Measurements from ENCODE around the gene NUDT21.

Gene NUDT21

DNA sequence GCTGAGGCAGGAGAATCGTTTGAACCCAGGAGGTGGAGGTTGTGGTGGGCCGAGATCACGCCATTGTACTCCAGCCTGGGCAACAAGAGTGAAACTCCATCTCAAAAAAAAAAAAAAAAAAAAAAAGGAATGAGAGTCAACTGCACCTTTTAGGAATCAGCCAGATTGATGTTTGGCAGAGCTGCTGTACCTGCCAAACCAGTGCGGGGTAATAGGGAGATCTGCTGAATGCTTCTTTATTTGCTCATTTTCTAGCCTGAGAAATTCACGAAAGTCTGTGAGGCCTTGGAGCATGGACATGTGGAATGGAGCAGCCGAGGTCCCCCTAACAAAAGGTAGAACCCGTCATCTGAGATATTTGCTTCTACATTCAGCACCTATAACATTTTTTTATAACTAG lies 18.6 kb upstream of the NUDT21 start:
- Histone ChIP-seq H3K9me3 (no peaks in the 10 kb centered on the region), H3K27ac (no peak overlapping the region), H3K36me3 (peaks cover 86% of the 10 kb centered on the region), H3K27me3 (no peaks in the 10 kb centered on the region), H3K4me3 (ENCODE audit: low read depth in 1 of 2, low read length in 1 of 2) (no peak overlapping the region), H3K4me1 (ENCODE audit: control insufficient read depth in 1 of 2, insufficient read depth in 1 of 2, low read depth in 1 of 2, low read length in 1 of 2) (no peaks in the 10 kb centered on the region)
- TF ChIP-seq, protein P1, sequence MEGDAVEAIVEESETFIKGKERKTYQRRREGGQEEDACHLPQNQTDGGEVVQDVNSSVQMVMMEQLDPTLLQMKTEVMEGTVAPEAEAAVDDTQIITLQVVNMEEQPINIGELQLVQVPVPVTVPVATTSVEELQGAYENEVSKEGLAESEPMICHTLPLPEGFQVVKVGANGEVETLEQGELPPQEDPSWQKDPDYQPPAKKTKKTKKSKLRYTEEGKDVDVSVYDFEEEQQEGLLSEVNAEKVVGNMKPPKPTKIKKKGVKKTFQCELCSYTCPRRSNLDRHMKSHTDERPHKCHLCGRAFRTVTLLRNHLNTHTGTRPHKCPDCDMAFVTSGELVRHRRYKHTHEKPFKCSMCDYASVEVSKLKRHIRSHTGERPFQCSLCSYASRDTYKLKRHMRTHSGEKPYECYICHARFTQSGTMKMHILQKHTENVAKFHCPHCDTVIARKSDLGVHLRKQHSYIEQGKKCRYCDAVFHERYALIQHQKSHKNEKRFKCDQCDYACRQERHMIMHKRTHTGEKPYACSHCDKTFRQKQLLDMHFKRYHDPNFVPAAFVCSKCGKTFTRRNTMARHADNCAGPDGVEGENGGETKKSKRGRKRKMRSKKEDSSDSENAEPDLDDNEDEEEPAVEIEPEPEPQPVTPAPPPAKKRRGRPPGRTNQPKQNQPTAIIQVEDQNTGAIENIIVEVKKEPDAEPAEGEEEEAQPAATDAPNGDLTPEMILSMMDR (IDR thresholded peaks at IDR 0.05), result no peak

DNA sequence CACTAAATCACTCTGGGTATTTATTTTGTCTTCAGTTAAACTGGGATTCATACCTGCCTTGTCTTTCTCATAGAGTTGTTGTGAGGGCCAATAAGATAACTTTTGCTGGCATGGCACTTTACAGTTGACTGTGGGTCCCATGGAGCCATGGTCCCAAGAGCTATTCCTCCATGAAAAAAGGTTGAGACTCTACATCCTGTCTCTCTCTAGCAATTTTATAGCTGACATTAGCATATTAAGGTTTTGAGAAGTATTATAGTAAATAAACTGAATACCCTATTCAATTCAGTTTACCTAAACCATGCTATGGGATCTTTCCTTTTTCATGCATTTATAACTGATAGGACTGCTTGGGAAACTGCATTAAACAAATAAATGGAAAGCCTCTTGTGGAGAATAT lies 17.7 kb upstream of the NUDT21 start:
- TF ChIP-seq, protein P1 (IDR thresholded peaks at IDR 0.05), result no peak
- Histone ChIP-seq H3K27me3 (no peaks in the 10 kb centered on the region), H3K36me3 (peaks cover 77% of the 10 kb centered on the region), H3K27ac (no peak overlapping the region), H3K4me1 (ENCODE audit: control insufficient read depth in 1 of 2, insufficient read depth in 1 of 2, low read depth in 1 of 2, low read length in 1 of 2) (no peaks in the 10 kb centered on the region), H3K9me3 (no peaks in the 10 kb centered on the region), H3K4me3 (ENCODE audit: low read depth in 1 of 2, low read length in 1 of 2) (no peak overlapping the region)

DNA sequence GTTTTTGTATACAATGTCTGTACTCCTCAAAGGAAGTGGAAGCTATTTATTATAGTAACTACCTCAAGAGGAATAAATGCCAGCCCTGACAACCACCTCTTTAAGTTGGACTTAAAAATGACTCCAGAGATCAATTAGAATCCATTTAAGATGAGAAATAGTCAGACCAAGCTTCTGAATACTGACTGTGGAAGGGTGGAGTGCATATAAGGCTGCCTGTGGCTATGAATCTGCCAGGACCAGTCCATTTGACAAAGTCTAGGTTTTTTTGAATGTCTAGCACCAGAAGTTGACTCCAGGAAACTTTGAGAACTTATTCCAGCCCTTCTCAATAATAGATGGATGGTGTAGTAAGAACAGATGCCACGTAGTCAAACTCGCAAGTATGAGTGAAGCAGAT lies 15.2 kb upstream of the NUDT21 start:
- H3K4me3 ChIP-seq (ENCODE audit: low read depth in 1 of 2, low read length in 1 of 2), result no peak overlapping the region
- H3K9me3 ChIP-seq, result no peaks in the 10 kb centered on the region
- H3K27me3 ChIP-seq, result no peaks in the 10 kb centered on the region
- peaks cover 67% of the 10 kb centered on the region for H3K36me3 ChIP-seq
- H3K4me1 ChIP-seq (ENCODE audit: control insufficient read depth in 1 of 2, insufficient read depth in 1 of 2, low read depth in 1 of 2, low read length in 1 of 2), result no peaks in the 10 kb centered on the region
- no peak overlapping the region for H3K27ac ChIP-seq
- TF ChIP-seq, protein P1 (IDR thresholded peaks at IDR 0.05), result no peak

DNA sequence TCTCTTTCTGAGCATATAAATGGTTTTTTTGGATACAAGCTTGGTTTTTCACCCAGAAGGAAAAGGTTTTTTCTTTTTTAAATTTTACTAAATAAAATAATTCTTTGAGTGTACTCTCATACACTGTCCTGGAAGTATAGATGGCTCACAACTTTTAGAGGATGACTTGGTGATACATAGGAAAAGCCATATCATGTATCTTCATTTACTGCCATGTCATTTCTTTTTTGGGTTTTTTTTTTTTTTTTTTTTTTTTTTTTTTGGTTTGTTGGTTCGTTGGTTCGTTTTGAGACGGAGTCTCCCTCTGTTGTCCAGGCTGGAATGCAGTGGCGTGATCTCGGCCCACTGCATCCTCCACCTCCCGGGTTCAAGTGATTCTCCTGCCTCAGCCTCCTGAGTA lies 12.0 kb upstream of the NUDT21 start:
- no peak overlapping the region for H3K27ac ChIP-seq
- no peak overlapping the region for H3K4me3 ChIP-seq (ENCODE audit: low read depth in 1 of 2, low read length in 1 of 2)
- TF ChIP-seq, protein P1 (IDR thresholded peaks at IDR 0.05), result no peak
- H3K4me1 ChIP-seq (ENCODE audit: control insufficient read depth in 1 of 2, insufficient read depth in 1 of 2, low read depth in 1 of 2, low read length in 1 of 2), result no peaks in the 10 kb centered on the region
- no peaks in the 10 kb centered on the region for H3K27me3 ChIP-seq
- H3K9me3 ChIP-seq, result no peaks in the 10 kb centered on the region
- peaks cover 61% of the 10 kb centered on the region for H3K36me3 ChIP-seq

DNA sequence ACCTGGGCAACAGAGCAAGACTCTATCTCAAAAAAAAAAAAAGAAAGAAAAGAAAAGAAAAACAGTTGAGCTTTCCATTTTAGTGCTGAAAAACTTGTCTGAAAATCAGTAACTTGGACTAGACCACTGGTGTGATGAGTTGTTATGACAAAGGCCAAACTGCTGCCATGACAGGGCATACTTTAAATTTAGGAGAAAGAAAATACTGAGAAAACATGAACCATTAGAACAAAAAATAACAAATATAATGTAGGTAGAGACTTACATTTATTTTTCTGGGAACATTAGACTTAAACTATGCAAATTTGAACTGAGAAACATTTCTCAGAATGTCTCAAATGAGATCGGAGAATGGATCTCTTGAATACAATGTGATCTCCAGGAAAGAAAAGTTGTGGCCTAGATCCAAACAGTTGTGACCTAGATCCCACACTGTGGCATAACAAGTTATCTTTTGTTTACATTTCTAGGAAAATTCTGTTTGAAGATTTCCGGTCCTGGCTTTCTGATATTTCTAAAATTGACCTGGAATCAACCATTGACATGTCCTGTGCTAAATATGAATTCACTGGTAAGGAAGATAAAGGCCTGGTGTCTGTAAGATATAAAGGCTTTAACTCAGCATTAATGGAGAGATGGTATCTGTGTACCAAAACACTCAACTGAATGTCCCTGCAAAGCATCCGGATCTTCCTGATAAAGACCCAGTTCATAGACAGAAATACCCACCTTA lies 11.1 kb upstream of the NUDT21 start:
- TF ChIP-seq, protein P1 (IDR thresholded peaks at IDR 0.05), result no peak
- Histone ChIP-seq H3K9me3 (no peaks in the 10 kb centered on the region), H3K27ac (no peak overlapping the region), H3K27me3 (no peaks in the 10 kb centered on the region), H3K4me3 (ENCODE audit: low read depth in 1 of 2, low read length in 1 of 2) (no peak overlapping the region), H3K36me3 (peaks cover 58% of the 10 kb centered on the region), H3K4me1 (ENCODE audit: control insufficient read depth in 1 of 2, insufficient read depth in 1 of 2, low read depth in 1 of 2, low read length in 1 of 2) (no peaks in the 10 kb centered on the region)

All from neutrophil (primary cell).